ENCODE results near the gene PRPF19. TPM values are rescaled to one million over a fixed set of nuclear protein-coding genes. Genes with fewer than 3 reads are reported as not detected.

Gene PRPF19
- total RNA-seq (100 to 1,000 TPM in 2 of 5 donors, 10 to 100 TPM in 3; 81.7 to 106 (median 96.9) TPM), total RNA-seq (44.9 to 172 (median 68.1) reads per million in 29 experiments)
- 69.6 TPM for total RNA-seq (2013)

GRCh38 chr11:60906132-60906972, at the start of gene PRPF19:
TSS of gene PRPF19 (minus strand) at chr11:60906585. CDS start at chr11:60906382, 203 bp downstream.
- Histone ChIP-seq H3K27ac (ENCODE audit: low read length) (peak within 1 kb of the TSS; percentile 87), H3K9me3 (no peaks in the 10 kb centered on the region), H3K4me3 (ENCODE audit: control insufficient read depth in 1 of 2, extremely low read depth in 1 of 2, low read length in 1 of 2) (peak within 1 kb of the TSS; percentile 72 to 89), H3K27me3 (replicated peaks in 1 of 2; ENCODE audit: control insufficient read depth in 2 of 2, extremely low read depth in 1 of 2, insufficient read depth in 2 of 2, low read length in 1 of 2) (no peaks in the 10 kb centered on the region), H3K4me1 (ENCODE audit: control insufficient read depth in 1 of 2, extremely low read depth in 1 of 2, insufficient read depth in 2 of 2, low read length in 2 of 2) (peaks cover 24 to 36% of the 10 kb centered on the region in 2 experiments), H3K36me3 (ENCODE audit: control insufficient read depth in 2 of 2, extremely low read depth in 1 of 2, insufficient read depth in 1 of 2, low read length in 1 of 2) (peaks cover 10 to 35% of the 10 kb centered on the region in 2 donors)
- Mint-ChIP-seq H3K9me3 (no peaks in the 10 kb centered on the region), H3K4me1 (peaks cover 53 to 61% (median 55%) of the 10 kb centered on the region in 3 donors), H3K27me3 (no peaks in the 10 kb centered on the region), H3K36me3 (peaks cover 14% of the 10 kb centered on the region), H3K27ac (peak within 1 kb of the TSS; percentile 98 to 99), H3K4me3 (peak within 1 kb of the TSS; percentile 82 to 87 (median 86))
- ChIA-PET CTCF (interaction anchor here in 1 of 2 donors (0.7 to 2.0 kb wide), 2 partner anchors 7 to 9 kb away, joined by 3 to 11 read pairs; partner anchors contain the start of gene TMEM109), POLR2A (no interaction called here)
- DNase-seq (peak; percentile 97 to 100 (median 99)), ATAC-seq (replicated peaks in 1 of 4) (peak; percentile 92 to 97 (median 94))
- under 1% methylated on average over 75 of the region's 75 CpGs for WGBS (ENCODE audit: insufficient coverage)

DNA sequence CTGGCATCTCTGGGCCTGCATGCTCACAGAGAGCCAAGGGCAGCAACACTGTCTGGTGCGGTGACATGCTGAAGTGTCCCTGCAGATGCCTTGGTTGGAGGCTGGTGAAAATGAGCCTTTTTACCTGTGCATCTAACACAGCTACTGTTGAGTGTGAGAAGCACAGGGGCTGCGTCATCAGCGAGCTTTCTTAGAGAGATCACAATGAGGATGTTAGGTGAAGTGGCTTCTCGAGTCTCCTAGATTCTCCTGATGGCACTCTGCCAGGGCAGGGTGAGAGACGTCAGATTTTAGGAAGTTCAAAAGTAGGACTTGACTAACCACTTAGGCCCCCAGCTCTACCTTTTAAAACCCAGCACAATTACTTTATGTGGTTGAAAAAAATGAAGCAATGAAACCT, 49.2 kb upstream of the PRPF19 start:
- no peaks in the 10 kb centered on the region for H3K36me3 ChIP-seq (ENCODE audit: control insufficient read depth in 2 of 2, extremely low read depth in 1 of 2, insufficient read depth in 1 of 2, low read length in 1 of 2)
- CTCF ChIA-PET: no interaction called here
- Mint-ChIP-seq H3K36me3 (no peaks in the 10 kb centered on the region), H3K4me1 (peaks cover 15 to 23% (median 18%) of the 10 kb centered on the region in 3 donors), H3K27me3 (peaks cover 0 to 17% of the 10 kb centered on the region in 2 donors), H3K4me3 (no peak overlapping the region), H3K27ac (no peak overlapping the region), H3K9me3 (no peaks in the 10 kb centered on the region)
- no peak overlapping the region for H3K27ac ChIP-seq (ENCODE audit: low read length)
- POLR2A ChIA-PET: no interaction called here
- H3K4me1 ChIP-seq (ENCODE audit: control insufficient read depth in 1 of 2, extremely low read depth in 1 of 2, insufficient read depth in 2 of 2, low read length in 2 of 2): peaks cover 5 to 18% of the 10 kb centered on the region in 2 experiments
- H3K4me3 ChIP-seq (ENCODE audit: control insufficient read depth in 1 of 2, extremely low read depth in 1 of 2, low read length in 1 of 2): no peak overlapping the region
- no peaks in the 10 kb centered on the region for H3K9me3 ChIP-seq
- 67% methylated on average over 2 of the region's 5 CpGs for WGBS (ENCODE audit: insufficient coverage)
- peak in 1 of 4 experiments; percentile 25 for ATAC-seq (replicated peaks in 1 of 4)
- DNase-seq: no peak
- H3K27me3 ChIP-seq (replicated peaks in 1 of 2; ENCODE audit: control insufficient read depth in 2 of 2, extremely low read depth in 1 of 2, insufficient read depth in 2 of 2, low read length in 1 of 2): peaks cover 0 to 23% of the 10 kb centered on the region in 2 experiments

GRCh38 chr11:60954421-60954820, 48.0 kb upstream of the PRPF19 start:
- H3K4me1 ChIP-seq (ENCODE audit: control insufficient read depth in 1 of 2, extremely low read depth in 1 of 2, insufficient read depth in 2 of 2, low read length in 2 of 2): peaks cover 5 to 21% of the 10 kb centered on the region in 2 experiments
- Mint-ChIP-seq H3K27ac (no peak overlapping the region), H3K4me3 (no peak overlapping the region), H3K36me3 (no peaks in the 10 kb centered on the region), H3K27me3 (peaks cover 0 to 15% of the 10 kb centered on the region in 2 donors), H3K9me3 (no peaks in the 10 kb centered on the region), H3K4me1 (peaks cover 18 to 31% (median 19%) of the 10 kb centered on the region in 3 donors)
- H3K27me3 ChIP-seq (replicated peaks in 1 of 2; ENCODE audit: control insufficient read depth in 2 of 2, extremely low read depth in 1 of 2, insufficient read depth in 2 of 2, low read length in 1 of 2): peaks cover 2 to 30% of the 10 kb centered on the region in 2 experiments
- POLR2A ChIA-PET: interaction anchor here in 1 of 2 donors (1.1 kb wide), 1 partner anchor 24 kb away, joined by 4 read pairs; no protein-coding TSS in a partner anchor
- no peak for ATAC-seq (replicated peaks in 1 of 4)
- H3K4me3 ChIP-seq (ENCODE audit: control insufficient read depth in 1 of 2, extremely low read depth in 1 of 2, low read length in 1 of 2): no peak overlapping the region
- WGBS (ENCODE audit: insufficient coverage): 79% methylated on average over 3 of the region's 5 CpGs
- H3K36me3 ChIP-seq (ENCODE audit: control insufficient read depth in 2 of 2, extremely low read depth in 1 of 2, insufficient read depth in 1 of 2, low read length in 1 of 2): no peaks in the 10 kb centered on the region
- no peak overlapping the region for H3K27ac ChIP-seq (ENCODE audit: low read length)
- DNase-seq: peak in 1 of 35 experiments; percentile 41
- CTCF ChIA-PET: no interaction called here
- no peaks in the 10 kb centered on the region for H3K9me3 ChIP-seq

DNA sequence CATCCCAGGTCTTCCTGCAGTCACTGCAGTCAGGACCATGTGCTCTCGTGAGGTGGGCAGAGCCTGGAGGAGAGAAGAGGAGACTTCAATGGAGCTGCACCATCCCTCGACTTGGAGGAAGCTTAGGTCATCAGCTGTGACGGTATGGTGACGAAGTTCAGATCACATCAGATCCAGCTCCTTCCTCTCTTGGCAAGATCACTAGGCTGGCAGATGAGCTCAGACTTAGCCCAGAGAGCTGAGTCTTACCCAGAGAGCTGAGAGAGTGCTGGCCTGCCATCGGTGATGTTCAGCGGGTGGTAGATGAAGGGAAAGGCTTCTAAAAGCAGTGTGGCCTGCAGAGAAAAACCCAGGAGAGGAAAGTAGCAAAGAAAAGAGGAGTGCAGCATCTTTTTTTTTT, 47.4 kb upstream of the PRPF19 start:
- Histone ChIP-seq H3K4me3 (ENCODE audit: control insufficient read depth in 1 of 2, extremely low read depth in 1 of 2, low read length in 1 of 2) (no peak overlapping the region), H3K27me3 (replicated peaks in 1 of 2; ENCODE audit: control insufficient read depth in 2 of 2, extremely low read depth in 1 of 2, insufficient read depth in 2 of 2, low read length in 1 of 2) (peaks cover 2 to 32% of the 10 kb centered on the region in 2 experiments), H3K4me1 (ENCODE audit: control insufficient read depth in 1 of 2, extremely low read depth in 1 of 2, insufficient read depth in 2 of 2, low read length in 2 of 2) (peaks cover 5 to 21% of the 10 kb centered on the region in 2 experiments), H3K36me3 (ENCODE audit: control insufficient read depth in 2 of 2, extremely low read depth in 1 of 2, insufficient read depth in 1 of 2, low read length in 1 of 2) (no peaks in the 10 kb centered on the region), H3K27ac (ENCODE audit: low read length) (no peak overlapping the region), H3K9me3 (no peaks in the 10 kb centered on the region)
- Mint-ChIP-seq H3K4me1 (peaks cover 18 to 31% (median 19%) of the 10 kb centered on the region in 3 donors), H3K27me3 (peaks cover 0 to 15% of the 10 kb centered on the region in 2 donors), H3K9me3 (no peaks in the 10 kb centered on the region), H3K36me3 (no peaks in the 10 kb centered on the region), H3K27ac (peak overlapping the region; percentile 46 to 94), H3K4me3 (no peak overlapping the region)
- POLR2A ChIA-PET: no interaction called here
- 100% methylated on average over 2 of the region's 6 CpGs for WGBS (ENCODE audit: insufficient coverage)
- DNase-seq (peak in 1 of 35 experiments; percentile 31), ATAC-seq (replicated peaks in 1 of 4) (no peak)
- CTCF ChIA-PET: interaction anchor here in 1 of 2 donors (0.7 kb wide), 1 partner anchor 18 kb away, joined by 7 read pairs; no protein-coding TSS in a partner anchor

GRCh38 chr11:60952742-60953170, 46.4 kb upstream of the PRPF19 start:
- Histone ChIP-seq H3K9me3 (no peaks in the 10 kb centered on the region), H3K27me3 (replicated peaks in 1 of 2; ENCODE audit: control insufficient read depth in 2 of 2, extremely low read depth in 1 of 2, insufficient read depth in 2 of 2, low read length in 1 of 2) (peaks cover 2 to 32% of the 10 kb centered on the region in 2 experiments), H3K4me1 (ENCODE audit: control insufficient read depth in 1 of 2, extremely low read depth in 1 of 2, insufficient read depth in 2 of 2, low read length in 2 of 2) (peaks cover 5 to 21% of the 10 kb centered on the region in 2 experiments), H3K4me3 (ENCODE audit: control insufficient read depth in 1 of 2, extremely low read depth in 1 of 2, low read length in 1 of 2) (peak overlapping the region in 1 of 2 donors; percentile 71), H3K27ac (ENCODE audit: low read length) (peak overlapping the region; percentile 60), H3K36me3 (ENCODE audit: control insufficient read depth in 2 of 2, extremely low read depth in 1 of 2, insufficient read depth in 1 of 2, low read length in 1 of 2) (no peaks in the 10 kb centered on the region)
- 42% methylated on average over 3 of the region's 3 CpGs for WGBS (ENCODE audit: insufficient coverage)
- H3K27me3 Mint-ChIP-seq: peaks cover 0 to 15% of the 10 kb centered on the region in 2 donors
- no peaks in the 10 kb centered on the region for H3K9me3 Mint-ChIP-seq
- peak overlapping the region; percentile 91 to 94 for H3K27ac Mint-ChIP-seq
- DNase-seq (no peak), ATAC-seq (replicated peaks in 1 of 4) (no peak)
- peak overlapping the region; percentile 82 to 86 (median 84) for H3K4me3 Mint-ChIP-seq
- no peaks in the 10 kb centered on the region for H3K36me3 Mint-ChIP-seq
- CTCF ChIA-PET: no interaction called here
- POLR2A ChIA-PET: no interaction called here
- H3K4me1 Mint-ChIP-seq: peaks cover 18 to 35% (median 22%) of the 10 kb centered on the region in 3 donors

All from T-cell (primary cell).